OCI-LY3 (cell line): ENCODE measurements around the gene MED12L.
"Not testable (repeated sequence)": the region's sequence is repeated elsewhere in the genome, so short reads cannot be mapped to it uniquely, and the experiment has no call there.

Experiments used
- H2AFZ ChIP-seq: fragments of 200-600, 300-600 bp; shearing (Covaris generic); 2 replicates; pipeline ENCODE4 v1.6.0; 2014; ENCODE audit warnings: antibody characterized with exemption, low read depth, low read length
- H3K27ac ChIP-seq: fragments of 200-600, 300-600 bp; sonication (generic); 2 replicates; pipeline ENCODE4 v1.5.1; 2014; ENCODE audit warnings: mild to moderate bottlenecking, low read length, moderate library complexity, mixed read lengths
- H3K27me3 ChIP-seq: fragments of 200-600, 300-600 bp; sonication (generic); 2 replicates; pipeline ENCODE4 v1.6.1; 2014; ENCODE audit warnings: low read depth, low read length, mixed read lengths
- H3K36me3 ChIP-seq: fragments of 200-600, 300-600 bp; sonication (generic); replicated peaks from 2 replicates; pipeline ENCODE3; 2014; ENCODE audit warnings: low read depth, low read length, mixed read lengths
- H3K4me1 ChIP-seq: fragments of 300-600, 200-600 bp; sonication (generic); 2 replicates; pipeline ENCODE4 v1.6.1; 2014; ENCODE audit warnings: low read length, mixed read lengths
- H3K4me2 ChIP-seq: fragments of 200-600, 300-600 bp; sonication (generic); 2 replicates; pipeline ENCODE4 v1.6.1; 2014; ENCODE audit warnings: low read length, mixed read lengths
- H3K4me3 ChIP-seq: fragments of 300-600, 200-600 bp; sonication (generic); 2 replicates; pipeline ENCODE4 v1.5.1; 2014; ENCODE audit warnings: antibody characterized with exemption, mild to moderate bottlenecking, low read length, moderate library complexity
- H3K79me2 ChIP-seq: fragments of 300-600, 200-600 bp; shearing (Covaris generic); 2 replicates; pipeline ENCODE4 v1.6.1; 2014; ENCODE audit warnings: mild to moderate bottlenecking, low read length, mixed read lengths
- H3K9ac ChIP-seq: fragments of 300-600, 200-600 bp; shearing (Covaris generic); 2 replicates; pipeline ENCODE4 v1.6.0; 2014; ENCODE audit warnings: mild to moderate bottlenecking, low read length, moderate library complexity
- H3K9me3 ChIP-seq: fragments of 200-600, 300-600 bp; shearing (Covaris generic); 2 replicates; pipeline ENCODE4 v1.6.1; 2014; ENCODE audit warnings: low read length, mixed read lengths; ENCODE audit not compliant: insufficient read depth
- H4K20me1 ChIP-seq: fragments of 200-600, 300-600 bp; sonication (generic); 2 replicates; pipeline ENCODE4 v1.6.1; 2016; ENCODE audit warnings: low read length, mixed read lengths; ENCODE audit not compliant: insufficient read depth
- CTCF ChIP-seq: fragments of 200-600, 300-600 bp; sonication (generic); IDR thresholded peaks from 2 replicates; pipeline ENCODE4 v1.5.1; 2014; ENCODE audit warnings: antibody characterized with exemption, low read length, low read depth
- EZH2phosphoT487 ChIP-seq: fragments of 200-600 bp; shearing (Covaris generic); IDR thresholded peaks from 2 replicates; pipeline ENCODE4 v1.6.1; 2018; ENCODE audit warnings: antibody characterized with exemption, mixed run types, low read depth

The MED12L gene

GRCh38 chr3:151227807-151228665 is 142.6 kb downstream of the MED12L start:
- no peak overlapping the region for H2AFZ ChIP-seq
- no peaks in the 10 kb centered on the region for H4K20me1 ChIP-seq
- H3K4me1 ChIP-seq = peaks cover 45% of the 10 kb centered on the region
- peak overlapping the region; percentile 44; the same call in 1 of the 2 replicates for H3K4me3 ChIP-seq
- peak overlapping the region; percentile 77 for H3K27ac ChIP-seq
- H3K9ac ChIP-seq = peak overlapping the region; percentile 28
- TF ChIP-seq CTCF = peak; percentile 96
- no peak for TF ChIP-seq EZH2phosphoT487
- no peaks in the 10 kb centered on the region for H3K27me3 ChIP-seq
- H3K36me3 ChIP-seq = peaks cover 11% of the 10 kb centered on the region
- no peaks in the 10 kb centered on the region for H3K9me3 ChIP-seq
- H3K4me2 ChIP-seq = peak overlapping the region; percentile 79
- H3K79me2 ChIP-seq = peaks cover 8% of the 10 kb centered on the region; the same call in 1 of the 2 replicates

GRCh38 chr3:151228666-151229040 is 143.2 kb downstream of the MED12L start:
- no peak overlapping the region for H2AFZ ChIP-seq
- H3K36me3 ChIP-seq = peaks cover 6% of the 10 kb centered on the region
- H3K4me1 ChIP-seq = peaks cover 45% of the 10 kb centered on the region
- H3K27me3 ChIP-seq = no peaks in the 10 kb centered on the region
- peak overlapping the region; percentile 7; the same call in 1 of the 2 replicates for H3K9ac ChIP-seq
- H3K27ac ChIP-seq = peak overlapping the region; percentile 77
- no peaks in the 10 kb centered on the region for H3K9me3 ChIP-seq
- peaks cover 8% of the 10 kb centered on the region; the same call in 1 of the 2 replicates for H3K79me2 ChIP-seq
- TF ChIP-seq EZH2phosphoT487 (no peak), CTCF (no peak)
- no peaks in the 10 kb centered on the region for H4K20me1 ChIP-seq
- H3K4me3 ChIP-seq = no peak overlapping the region
- H3K4me2 ChIP-seq = peak overlapping the region; percentile 25

- Histone ChIP-seq H3K36me3 (peaks cover 5% of the 10 kb centered on the region), H3K4me1 (peaks cover 52% of the 10 kb centered on the region), H3K27me3 (no peaks in the 10 kb centered on the region), H3K4me2 (peak overlapping the region; percentile 84), H3K9me3 (no peaks in the 10 kb centered on the region), H3K9ac (peak overlapping the region; percentile 43), H3K4me3 (peak overlapping the region; percentile 49), H3K27ac (peak overlapping the region; percentile 51), H2AFZ (no peak overlapping the region), H4K20me1 (no peaks in the 10 kb centered on the region), H3K79me2 (peaks cover 8% of the 10 kb centered on the region; the same call in 1 of the 2 replicates)
- no peak for TF ChIP-seq CTCF
Observed at GRCh38 chr3:151230646-151231045, 145.2 kb downstream of the MED12L start.

GRCh38 chr3:151232403-151232802 is 146.9 kb downstream of the MED12L start:
- H2AFZ ChIP-seq, H3K27me3 ChIP-seq, H3K9ac ChIP-seq, H3K79me2 ChIP-seq, H3K9me3 ChIP-seq, H3K27ac ChIP-seq, H3K4me2 ChIP-seq, H3K36me3 ChIP-seq, H3K4me3 ChIP-seq, H4K20me1 ChIP-seq: not testable (repeated sequence)
- H3K4me1 ChIP-seq = peaks cover 48% of the 10 kb centered on the region
